Kidney epithelial cell (primary cell): ENCODE measurements around the gene STX2. TPM values are rescaled to one million over a fixed set of nuclear protein-coding genes. Genes with fewer than 3 reads are reported as not detected.
"Not testable (repeated sequence)": the region's sequence is repeated elsewhere in the genome, so short reads cannot be mapped to it uniquely, and the experiment has no call there.

Experiments
- DNase-seq: peaks from one replicate; pipeline ENCODE4 v3.0.0-alpha.2; 2010; ENCODE audit warnings: low read depth
- H3K27me3 ChIP-seq: 2 replicates; pipeline ENCODE4 v1.6.0; 2011; ENCODE audit warnings: low read length; ENCODE audit not compliant: control insufficient read depth, insufficient read depth
- H3K36me3 ChIP-seq: 2 replicates; pipeline ENCODE4 v1.5.1; 2011; ENCODE audit warnings: low read length; ENCODE audit not compliant: control insufficient read depth, insufficient read depth
- H3K4me3 ChIP-seq: 2 replicates; pipeline ENCODE4 v1.5.1; 2011; ENCODE audit warnings: low read depth, mild to moderate bottlenecking, control low read depth, low read length
- total RNA-seq: library from RNA; depleted of rRNA; stranded (reverse); fragments of >200 nt; gene quantifications from 2 replicates; pipeline ENCODE4 v1.2.3, GENCODE V29; 2015
- TF ChIP-seq, protein P1 (sequence below): IDR thresholded peaks from 2 replicates; pipeline ENCODE4 v1.5.1; 2011; ENCODE audit warnings: mild to moderate bottlenecking, moderate library complexity, low read length, control low read depth, inconsistent platforms; ENCODE audit not compliant: insufficient read depth, poor library complexity, severe bottlenecking

Gene STX2
- total RNA-seq, 1 donor from 2014 or later, result 24.4 TPM

DNA sequence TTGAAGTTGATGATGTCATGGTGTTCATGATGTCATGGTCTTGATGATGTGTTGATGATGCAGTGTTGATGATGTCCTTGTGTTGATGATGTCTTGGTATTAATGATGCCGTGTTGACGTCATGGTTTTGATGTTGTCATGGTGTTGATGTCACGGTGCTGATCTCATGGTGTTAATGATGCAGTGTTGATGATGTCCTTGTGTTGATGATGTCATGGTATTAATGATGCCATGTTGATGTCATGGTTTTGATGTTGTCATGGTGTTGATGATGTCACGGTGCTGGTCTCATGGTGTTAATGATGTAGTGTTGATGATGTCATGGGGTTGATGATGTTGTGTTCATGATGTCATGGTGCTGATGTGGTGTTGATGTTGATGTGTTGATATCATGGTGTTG lies 75.0 kb downstream of the STX2 start:
- TF ChIP-seq, protein P1, sequence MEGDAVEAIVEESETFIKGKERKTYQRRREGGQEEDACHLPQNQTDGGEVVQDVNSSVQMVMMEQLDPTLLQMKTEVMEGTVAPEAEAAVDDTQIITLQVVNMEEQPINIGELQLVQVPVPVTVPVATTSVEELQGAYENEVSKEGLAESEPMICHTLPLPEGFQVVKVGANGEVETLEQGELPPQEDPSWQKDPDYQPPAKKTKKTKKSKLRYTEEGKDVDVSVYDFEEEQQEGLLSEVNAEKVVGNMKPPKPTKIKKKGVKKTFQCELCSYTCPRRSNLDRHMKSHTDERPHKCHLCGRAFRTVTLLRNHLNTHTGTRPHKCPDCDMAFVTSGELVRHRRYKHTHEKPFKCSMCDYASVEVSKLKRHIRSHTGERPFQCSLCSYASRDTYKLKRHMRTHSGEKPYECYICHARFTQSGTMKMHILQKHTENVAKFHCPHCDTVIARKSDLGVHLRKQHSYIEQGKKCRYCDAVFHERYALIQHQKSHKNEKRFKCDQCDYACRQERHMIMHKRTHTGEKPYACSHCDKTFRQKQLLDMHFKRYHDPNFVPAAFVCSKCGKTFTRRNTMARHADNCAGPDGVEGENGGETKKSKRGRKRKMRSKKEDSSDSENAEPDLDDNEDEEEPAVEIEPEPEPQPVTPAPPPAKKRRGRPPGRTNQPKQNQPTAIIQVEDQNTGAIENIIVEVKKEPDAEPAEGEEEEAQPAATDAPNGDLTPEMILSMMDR, result no peak

DNA sequence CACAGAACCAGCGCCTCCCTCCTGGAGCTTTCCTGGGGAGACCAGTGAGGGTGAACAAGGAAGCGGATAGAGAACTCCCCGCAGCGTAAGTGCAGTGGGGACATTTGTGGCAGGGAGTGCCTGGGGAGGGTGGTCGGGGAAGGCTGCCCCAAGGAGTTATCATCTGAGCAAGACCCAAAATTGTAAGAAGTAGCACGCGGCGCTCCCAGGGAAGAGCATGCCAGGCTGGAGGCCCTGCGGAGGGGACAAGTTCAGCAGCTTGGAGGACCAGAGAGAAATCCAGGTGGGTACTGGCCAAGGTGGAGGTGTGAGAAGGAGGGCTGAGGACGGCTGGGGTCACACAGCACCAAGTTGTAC lies 76.8 kb downstream of the STX2 start:
- Histone ChIP-seq H3K27me3 (peaks cover 15% of the 10 kb centered on the region), H3K36me3 (no peaks in the 10 kb centered on the region), H3K4me3 (no peak overlapping the region)
- DNase-seq, result no peak
- TF ChIP-seq, protein P1, result no peak

More for the DNA sequence above, 75.0 kb downstream of the STX2 start:
- H3K4me3 ChIP-seq, result no peak overlapping the region
- H3K27me3 ChIP-seq, result peaks cover 15% of the 10 kb centered on the region
- no peak for DNase-seq
- no peaks in the 10 kb centered on the region for H3K36me3 ChIP-seq

GRCh38 chr12:130761537-130762318 lies 77.3 kb downstream of the STX2 start:
- TF ChIP-seq, protein P1, result peak; percentile 64
- H3K27me3 ChIP-seq, result peaks cover 15% of the 10 kb centered on the region
- no peaks in the 10 kb centered on the region for H3K36me3 ChIP-seq
- no peak for DNase-seq
- H3K4me3 ChIP-seq, result no peak overlapping the region

DNA sequence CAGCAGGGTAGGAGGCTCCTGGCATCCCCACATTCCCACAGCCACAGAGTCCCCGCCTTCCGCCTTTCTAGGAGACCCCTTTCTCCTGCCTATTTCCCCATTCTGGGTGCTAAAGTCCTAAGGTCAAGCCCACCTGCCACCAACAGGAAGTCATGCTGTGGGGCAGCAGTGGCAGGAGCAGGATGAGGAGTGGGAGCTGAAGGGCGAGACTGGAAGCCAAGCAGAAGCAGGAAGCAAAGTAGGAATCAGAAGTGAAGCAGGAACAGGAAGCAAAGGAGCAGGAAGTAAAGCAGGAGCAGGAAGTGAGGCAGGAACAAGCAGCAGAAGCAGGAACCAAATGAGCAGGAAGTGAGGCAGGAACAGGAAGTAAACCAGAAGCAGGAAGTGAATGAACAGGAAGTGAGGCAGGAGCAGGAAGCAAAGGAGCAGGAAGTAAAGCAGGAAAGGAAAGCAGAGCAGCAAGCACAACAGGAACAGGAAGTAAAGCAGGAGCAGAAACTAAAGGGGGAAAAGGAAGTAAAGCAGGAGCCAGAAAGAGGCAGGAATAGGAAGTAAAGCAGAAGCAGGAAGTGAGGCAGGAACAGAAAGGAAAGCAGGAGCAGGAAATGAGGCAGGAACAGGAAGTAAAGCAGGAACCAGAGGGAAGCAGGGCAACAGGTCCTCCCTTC lies 84.7 kb downstream of the STX2 start:
- TF ChIP-seq, protein P1, result no peak
- DNase-seq, result no peak
- H3K27me3 ChIP-seq, result no peaks in the 10 kb centered on the region
- H3K4me3 ChIP-seq, result no peak overlapping the region
- no peaks in the 10 kb centered on the region for H3K36me3 ChIP-seq

GRCh38 chr12:130752692-130753230 lies 86.3 kb downstream of the STX2 start:
- no peaks in the 10 kb centered on the region for H3K36me3 ChIP-seq
- DNase-seq, result no peak
- no peak overlapping the region for H3K4me3 ChIP-seq
- no peaks in the 10 kb centered on the region for H3K27me3 ChIP-seq
- TF ChIP-seq, protein P1, result no peak

DNA sequence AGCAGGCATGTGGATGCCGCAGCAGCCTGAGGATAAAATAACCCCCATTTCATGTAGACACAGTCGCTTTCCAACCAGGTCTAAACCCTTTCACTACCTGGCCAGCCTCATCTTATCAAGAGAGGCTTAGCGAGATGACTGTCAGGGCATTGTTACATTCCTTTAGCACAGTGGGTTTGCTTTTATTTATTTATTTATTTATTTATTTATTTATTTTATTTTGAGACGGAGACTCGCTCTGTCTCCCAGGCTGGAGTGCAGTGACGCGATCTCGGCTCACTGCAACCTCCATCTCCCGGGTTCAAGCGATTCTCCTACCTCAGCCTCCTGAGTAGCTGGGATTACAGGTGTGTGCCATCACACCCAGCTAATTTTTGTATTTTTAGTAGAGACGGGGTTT lies 87.0 kb downstream of the STX2 start:
- not testable (repeated sequence) for H3K4me3 ChIP-seq, H3K27me3 ChIP-seq, H3K36me3 ChIP-seq, DNase-seq
